Fibroblast of the aortic adventitia (primary cell): ENCODE data around the gene MRGPRF. TPM values are rescaled to one million over a fixed set of nuclear protein-coding genes. Genes with fewer than 3 reads are reported as not detected.

ENCODE experiments used
- DNase-seq: peaks from one replicate; pipeline ENCODE4 v3.0.0-alpha.2; 2010; ENCODE audit warnings: low read depth
- H3K4me3 ChIP-seq: 2 replicates; pipeline ENCODE4 v1.5.1; 2011; ENCODE audit warnings: low read depth, mild to moderate bottlenecking, control low read depth, low read length, moderate library complexity
- total RNA-seq: library from RNA; depleted of rRNA; stranded (reverse); fragments of >200 nt; gene quantifications from 2 replicates; pipeline ENCODE4 v1.2.3, GENCODE V29; 2012; ENCODE audit warnings: low replicate concordance
- TF ChIP-seq, protein P1 (sequence below): IDR thresholded peaks from 2 replicates; pipeline ENCODE4 v1.5.1; 2011; ENCODE audit warnings: mild to moderate bottlenecking, low read length, control low read depth, inconsistent platforms; ENCODE audit not compliant: insufficient read depth

Gene MRGPRF
- total RNA-seq, 1 donor = 41.8 TPM

DNA sequence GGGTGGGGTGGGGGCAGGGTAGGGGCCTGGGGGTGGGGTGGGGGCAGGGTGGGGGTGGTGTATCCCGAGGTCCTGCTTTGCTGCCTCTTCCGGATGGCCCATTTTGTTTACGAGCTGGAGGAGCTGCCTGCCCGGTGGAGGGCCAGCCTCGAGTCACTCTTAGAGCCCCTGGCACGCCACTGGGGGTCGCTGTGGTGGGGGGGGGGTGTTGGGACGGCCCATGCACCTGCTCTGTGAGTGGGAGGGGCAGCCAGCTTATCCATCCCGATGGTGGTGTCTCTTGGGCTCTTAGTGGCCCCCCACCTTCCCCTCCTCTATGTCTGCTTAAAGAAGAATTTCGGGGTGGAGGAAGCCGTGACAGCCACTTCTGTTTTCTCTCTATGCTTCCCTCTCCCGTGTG lies 56.9 kb downstream of the MRGPRF start:
- no peak for DNase-seq
- TF ChIP-seq, protein P1, sequence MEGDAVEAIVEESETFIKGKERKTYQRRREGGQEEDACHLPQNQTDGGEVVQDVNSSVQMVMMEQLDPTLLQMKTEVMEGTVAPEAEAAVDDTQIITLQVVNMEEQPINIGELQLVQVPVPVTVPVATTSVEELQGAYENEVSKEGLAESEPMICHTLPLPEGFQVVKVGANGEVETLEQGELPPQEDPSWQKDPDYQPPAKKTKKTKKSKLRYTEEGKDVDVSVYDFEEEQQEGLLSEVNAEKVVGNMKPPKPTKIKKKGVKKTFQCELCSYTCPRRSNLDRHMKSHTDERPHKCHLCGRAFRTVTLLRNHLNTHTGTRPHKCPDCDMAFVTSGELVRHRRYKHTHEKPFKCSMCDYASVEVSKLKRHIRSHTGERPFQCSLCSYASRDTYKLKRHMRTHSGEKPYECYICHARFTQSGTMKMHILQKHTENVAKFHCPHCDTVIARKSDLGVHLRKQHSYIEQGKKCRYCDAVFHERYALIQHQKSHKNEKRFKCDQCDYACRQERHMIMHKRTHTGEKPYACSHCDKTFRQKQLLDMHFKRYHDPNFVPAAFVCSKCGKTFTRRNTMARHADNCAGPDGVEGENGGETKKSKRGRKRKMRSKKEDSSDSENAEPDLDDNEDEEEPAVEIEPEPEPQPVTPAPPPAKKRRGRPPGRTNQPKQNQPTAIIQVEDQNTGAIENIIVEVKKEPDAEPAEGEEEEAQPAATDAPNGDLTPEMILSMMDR = peak; percentile 14
- no peak overlapping the region for H3K4me3 ChIP-seq

DNA sequence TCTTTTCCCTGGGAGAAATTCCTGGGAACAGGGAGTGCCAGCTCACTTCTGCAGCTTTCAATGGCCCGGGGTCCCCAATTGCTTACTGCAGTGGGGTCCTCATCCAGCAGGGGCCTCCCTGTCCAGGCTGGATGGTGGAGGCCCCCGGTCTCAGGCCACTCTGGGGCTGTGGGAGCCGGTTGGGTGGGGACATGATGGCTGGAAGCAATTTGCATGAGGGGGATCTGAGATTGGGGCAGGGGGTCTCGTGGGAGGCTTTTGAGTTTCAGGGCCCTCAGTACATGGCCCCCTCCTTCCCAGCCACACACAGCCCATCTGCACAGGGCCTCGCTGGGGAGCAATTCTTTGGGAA lies 57.5 kb downstream of the MRGPRF start:
- no peak for DNase-seq
- no peak overlapping the region for H3K4me3 ChIP-seq
- TF ChIP-seq, protein P1 = peak; percentile 9

DNA sequence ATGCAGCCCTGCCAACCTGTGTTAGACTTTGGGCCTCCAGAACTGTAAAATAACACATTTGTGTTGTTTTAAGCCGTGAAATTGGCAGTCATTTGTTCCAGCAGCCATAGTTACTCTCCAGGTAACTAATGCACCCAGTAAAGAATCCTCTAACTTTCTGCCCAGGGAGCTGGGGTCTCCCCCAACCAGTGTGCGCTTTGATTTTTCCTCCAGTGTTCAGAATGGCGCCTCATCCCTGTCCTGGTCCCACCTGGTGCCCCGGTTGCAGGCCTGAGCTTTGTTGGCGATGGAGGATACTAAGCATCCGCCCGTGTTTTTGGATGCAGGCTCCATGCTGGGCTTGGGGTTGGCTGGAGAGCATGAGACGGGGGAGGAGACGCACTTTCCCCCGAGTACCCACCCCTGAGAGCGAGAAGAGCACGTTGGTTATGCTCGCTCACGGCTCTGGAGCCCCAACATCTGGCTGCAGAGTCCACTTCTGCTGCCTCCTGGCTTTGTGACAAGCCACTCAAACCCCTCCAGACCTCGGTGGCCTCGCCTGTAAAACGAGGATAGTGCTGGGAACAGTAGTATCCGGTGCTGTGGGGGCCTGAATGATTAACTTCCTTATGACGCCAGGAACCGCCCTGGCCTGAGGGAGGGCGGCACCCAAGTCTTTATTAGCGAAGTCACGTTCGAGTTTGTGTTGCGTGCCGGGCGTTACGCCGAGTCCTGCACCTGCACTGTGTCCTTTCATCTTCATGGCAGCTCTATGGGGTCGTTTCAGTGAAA lies 58.0 kb downstream of the MRGPRF start:
- H3K4me3 ChIP-seq = no peak overlapping the region
- peak; percentile 59 for DNase-seq
- TF ChIP-seq, protein P1 = no peak

Other genes with a start within 250 kb of the MRGPRF start
- 16.6 and 45.6 TPM in 2 replicates for gene CPT1A, start 171.3 kb downstream of the MRGPRF start, total RNA-seq
- 57.8 and 62.9 TPM in 2 replicates for gene MRPL21, start 109.4 kb downstream of the MRGPRF start, total RNA-seq
- 10.8 and 11.0 TPM in 2 replicates for gene IGHMBP2, start 109.4 kb downstream of the MRGPRF start, total RNA-seq
- not detected in 2 replicates for gene MRGPRD, start 32.3 kb downstream of the MRGPRF start, total RNA-seq
- 10.3 and 11.1 TPM in 2 replicates for gene TPCN2, start 35.7 kb upstream of the MRGPRF start, total RNA-seq
- gene SMIM38, start 142.7 kb upstream of the MRGPRF start, total RNA-seq = 0.09 and 0.33 TPM in 2 replicates